Mesenchymal stem cell (in vitro differentiated cells and primary cell): ENCODE data around the gene VENTX.

Experiments used
- DNase-seq: peaks from one replicate; pipeline ENCODE4 v3.0.0-alpha.2; 2013
- H2AFZ ChIP-seq: one replicate; pipeline ENCODE4 v1.6.1; 2013; ENCODE audit warnings: low read depth, mild to moderate bottlenecking, control low read depth, inconsistent platforms, low read length, moderate library complexity
- H2AK5ac ChIP-seq: 2 replicates; pipeline ENCODE4 v1.6.1; 2013; ENCODE audit warnings: low read length, moderate library complexity, mild to moderate bottlenecking, inconsistent platforms; ENCODE audit not compliant: severe bottlenecking
- H2BK120ac ChIP-seq: one replicate; pipeline ENCODE4 v1.6.1; 2013; ENCODE audit warnings: low read depth, mild to moderate bottlenecking, inconsistent platforms, low read length, moderate library complexity
- H2BK12ac ChIP-seq, 2 experiments: one replicate each; pipeline ENCODE4 v1.6.1; 2013; ENCODE audit warnings: inconsistent platforms in 2 of 2, low read length in 2 of 2, mild to moderate bottlenecking in 2 of 2, moderate library complexity in 2 of 2, control low read depth in 1 of 2
- H2BK15ac ChIP-seq: one replicate; pipeline ENCODE4 v1.6.1; 2013; ENCODE audit warnings: mild to moderate bottlenecking, low read depth, inconsistent platforms; ENCODE audit not compliant: poor library complexity, severe bottlenecking
- H2BK5ac ChIP-seq: 2 replicates; pipeline ENCODE4 v1.6.1; 2013; ENCODE audit warnings: low read depth, mild to moderate bottlenecking, low read length, control low read depth, inconsistent platforms; ENCODE audit not compliant: poor library complexity, severe bottlenecking
- H3K14ac ChIP-seq, 2 experiments: one replicate each; pipeline ENCODE4 v1.6.1; 2013; ENCODE audit warnings: inconsistent platforms in 2 of 2, low read length in 2 of 2, control low read depth in 1 of 2, mild to moderate bottlenecking in 1 of 2, moderate library complexity in 1 of 2
- H3K18ac ChIP-seq, 2 experiments: one replicate each; pipeline ENCODE4 v1.6.1; 2013; ENCODE audit warnings: inconsistent platforms in 2 of 2, low read length in 2 of 2, control low read depth in 1 of 2, low read depth in 1 of 2, mild to moderate bottlenecking in 1 of 2
- H3K23ac ChIP-seq, 2 experiments: one replicate each; pipeline ENCODE4 v1.6.1; 2013; ENCODE audit warnings: inconsistent platforms in 2 of 2, low read length in 2 of 2, mild to moderate bottlenecking in 2 of 2, moderate library complexity in 2 of 2, control low read depth in 1 of 2
- H3K27ac ChIP-seq: 2 replicates; pipeline ENCODE4 v1.5.1; 2013; ENCODE audit warnings: mild to moderate bottlenecking, moderate library complexity, low read length, control low read depth, inconsistent platforms; ENCODE audit not compliant: poor library complexity, severe bottlenecking
- H3K27me3 ChIP-seq, 2 experiments: 2 replicates each; pipeline versions ENCODE4 v1.6.1 to v1.7.0; 2013; ENCODE audit warnings: low read length in 2 of 2, mild to moderate bottlenecking in 2 of 2, moderate library complexity in 2 of 2, control low read depth in 1 of 2, inconsistent platforms in 1 of 2; ENCODE audit not compliant: control insufficient read depth in 1 of 2, insufficient read depth in 1 of 2
- H3K36me3 ChIP-seq, 2 experiments: 2 replicates each; pipeline versions ENCODE4 v1.6.1 to v1.7.0; 2013; ENCODE audit warnings: low read length in 2 of 2, control low read depth in 1 of 2, inconsistent platforms in 1 of 2, low read depth in 1 of 2, mild to moderate bottlenecking in 1 of 2; ENCODE audit not compliant: insufficient read depth in 2 of 2, control insufficient read depth in 1 of 2
- H3K4ac ChIP-seq, 2 experiments: one replicate each; pipeline ENCODE4 v1.6.1; 2013; ENCODE audit warnings: inconsistent platforms in 2 of 2, low read length in 2 of 2, mild to moderate bottlenecking in 2 of 2, moderate library complexity in 2 of 2, control low read depth in 1 of 2, low read depth in 1 of 2
- H3K4me1 ChIP-seq: 2 replicates; pipeline ENCODE4 v1.6.1; 2013; ENCODE audit warnings: low read depth, low read length, control low read depth; ENCODE audit not compliant: control insufficient read depth, insufficient read depth
- H3K4me2 ChIP-seq: 2 replicates; pipeline ENCODE4 v1.6.1; 2013; ENCODE audit warnings: low read length, mild to moderate bottlenecking, inconsistent platforms; ENCODE audit not compliant: poor library complexity, severe bottlenecking
- H3K4me3 ChIP-seq, 2 experiments: 2 replicates each; pipeline versions ENCODE4 v1.5.1 to v1.7.0; 2013; ENCODE audit warnings: low read length in 2 of 2, mild to moderate bottlenecking in 2 of 2, control low read depth in 1 of 2, low read depth in 1 of 2; ENCODE audit not compliant: insufficient read depth in 1 of 2
- H3K79me1 ChIP-seq: replicated peaks from 2 replicates; pipeline ENCODE4 v1.6.1; 2013; ENCODE audit warnings: mild to moderate bottlenecking, control low read depth, low read length, inconsistent platforms; ENCODE audit not compliant: poor library complexity, severe bottlenecking
- H3K9ac ChIP-seq: 2 replicates; pipeline ENCODE4 v1.7.0; 2013; ENCODE audit warnings: mild to moderate bottlenecking, low read length, moderate library complexity
- H3K9me3 ChIP-seq: 2 replicates; pipeline ENCODE4 v1.7.0; 2013; ENCODE audit warnings: mild to moderate bottlenecking, low read length; ENCODE audit not compliant: control insufficient read depth
- H4K8ac ChIP-seq: one replicate; pipeline ENCODE4 v1.6.1; 2013; ENCODE audit warnings: inconsistent platforms, mild to moderate bottlenecking, low read length, moderate library complexity
- H4K91ac ChIP-seq: one replicate; pipeline ENCODE4 v1.6.1; 2013; ENCODE audit warnings: mild to moderate bottlenecking, low read length, inconsistent platforms
- WGBS: methylation state at CpG from one replicate; pipeline ENCODE4 v1.1.7; 2013; ENCODE audit warnings: mixed read lengths; 5-methylcytosine and 5-hydroxymethylcytosine counted together

Gene VENTX

GRCh38 chr10:133235932-133236331 lies 1.7 kb upstream of the VENTX start:
- Histone ChIP-seq H2BK12ac (no peak overlapping the region), H3K18ac (no peak overlapping the region), H3K9me3 (no peaks in the 10 kb centered on the region), H3K23ac (peak overlapping the region in 1 of 2 experiments; percentile 1), H3K9ac (no peak overlapping the region), H2BK15ac (no peak overlapping the region), H3K4me1 (peaks cover 27% of the 10 kb centered on the region), H3K27ac (no peak overlapping the region), H3K4me3 (no peak overlapping the region), H4K91ac (no peak overlapping the region), H3K4ac (no peak overlapping the region), H2AFZ (no peak overlapping the region), H3K4me2 (no peak overlapping the region), H3K36me3 (no peaks in the 10 kb centered on the region), H3K79me1 (no peaks in the 10 kb centered on the region), H3K27me3 (peaks cover 75 to 77% of the 10 kb centered on the region in 2 experiments), H2BK5ac (no peak overlapping the region), H2BK120ac (no peak overlapping the region), H3K14ac (no peak overlapping the region), H4K8ac (no peak overlapping the region), H2AK5ac (no peak overlapping the region)
- DNase-seq, result no peak
- WGBS, result 13% methylated on average over 17 of the region's 18 CpGs

GRCh38 chr10:133236401-133237240 lies 1.0 kb upstream of the VENTX start:
- no peaks in the 10 kb centered on the region for H3K36me3 ChIP-seq
- H3K27me3 ChIP-seq, result peaks cover 76 to 78% of the 10 kb centered on the region in 2 experiments
- H2AK5ac ChIP-seq, result no peak overlapping the region
- H3K9me3 ChIP-seq, result no peaks in the 10 kb centered on the region
- no peak for DNase-seq
- H4K8ac ChIP-seq, result no peak overlapping the region
- 2% methylated on average over 84 of the region's 103 CpGs for WGBS
- H2AFZ ChIP-seq, result no peak overlapping the region
- H2BK15ac ChIP-seq, result no peak overlapping the region
- H3K9ac ChIP-seq, result no peak overlapping the region
- H3K4me1 ChIP-seq, result peaks cover 27% of the 10 kb centered on the region
- peak overlapping the region in 1 of 2 experiments; percentile 71 for H3K14ac ChIP-seq
- H3K23ac ChIP-seq, result peak overlapping the region in 1 of 2 experiments; percentile 80
- no peak overlapping the region for H2BK120ac ChIP-seq
- peak overlapping the region in 1 of 2 experiments; percentile 17 for H3K4me3 ChIP-seq
- no peak overlapping the region for H3K18ac ChIP-seq
- no peak overlapping the region for H3K4ac ChIP-seq
- H4K91ac ChIP-seq, result no peak overlapping the region
- H3K79me1 ChIP-seq, result no peaks in the 10 kb centered on the region
- no peak overlapping the region for H2BK12ac ChIP-seq
- H3K4me2 ChIP-seq, result peak overlapping the region; percentile 56
- H2BK5ac ChIP-seq, result no peak overlapping the region
- H3K27ac ChIP-seq, result no peak overlapping the region

GRCh38 chr10:133237241-133237587 lies 441 bp upstream of the VENTX start:
- no peak overlapping the region for H2BK5ac ChIP-seq
- H3K79me1 ChIP-seq, result no peaks in the 10 kb centered on the region
- no peaks in the 10 kb centered on the region for H3K9me3 ChIP-seq
- H3K9ac ChIP-seq, result no peak overlapping the region
- 0% methylated on average over 21 of the region's 32 CpGs for WGBS
- H2BK15ac ChIP-seq, result no peak overlapping the region
- no peak overlapping the region for H4K8ac ChIP-seq
- no peak overlapping the region for H2AFZ ChIP-seq
- H3K4me1 ChIP-seq, result peaks cover 27% of the 10 kb centered on the region
- no peak overlapping the region for H2AK5ac ChIP-seq
- H3K4ac ChIP-seq, result no peak overlapping the region
- no peak overlapping the region for H3K27ac ChIP-seq
- no peak overlapping the region for H3K14ac ChIP-seq
- no peak for DNase-seq
- H3K18ac ChIP-seq, result no peak overlapping the region
- peaks cover 76 to 78% of the 10 kb centered on the region in 2 experiments for H3K27me3 ChIP-seq
- no peak overlapping the region for H3K4me3 ChIP-seq
- H2BK12ac ChIP-seq, result no peak overlapping the region
- H4K91ac ChIP-seq, result no peak overlapping the region
- H3K23ac ChIP-seq, result peak overlapping the region in 1 of 2 experiments; percentile 52
- H3K4me2 ChIP-seq, result no peak overlapping the region
- no peak overlapping the region for H2BK120ac ChIP-seq
- H3K36me3 ChIP-seq, result no peaks in the 10 kb centered on the region

GRCh38 chr10:133238466-133238804 lies 780 bp downstream of the VENTX start:
- WGBS, result 11% methylated on average over 14 of the region's 15 CpGs
- H2BK12ac ChIP-seq, result no peak overlapping the region
- H3K4me1 ChIP-seq, result peaks cover 28% of the 10 kb centered on the region
- H2AK5ac ChIP-seq, result no peak overlapping the region
- no peak overlapping the region for H4K91ac ChIP-seq
- no peak for DNase-seq
- H3K27me3 ChIP-seq, result peaks cover 67 to 75% of the 10 kb centered on the region in 2 experiments
- no peak overlapping the region for H3K14ac ChIP-seq
- no peak overlapping the region for H2BK120ac ChIP-seq
- H3K4me2 ChIP-seq, result no peak overlapping the region
- no peak overlapping the region for H4K8ac ChIP-seq
- H3K27ac ChIP-seq, result no peak overlapping the region
- no peak overlapping the region for H2BK5ac ChIP-seq
- no peaks in the 10 kb centered on the region for H3K79me1 ChIP-seq
- H3K4ac ChIP-seq, result no peak overlapping the region
- H3K18ac ChIP-seq, result no peak overlapping the region
- H2BK15ac ChIP-seq, result no peak overlapping the region
- no peaks in the 10 kb centered on the region for H3K36me3 ChIP-seq
- no peak overlapping the region for H3K9ac ChIP-seq
- H2AFZ ChIP-seq, result no peak overlapping the region
- no peak overlapping the region for H3K23ac ChIP-seq
- H3K4me3 ChIP-seq, result no peak overlapping the region
- H3K9me3 ChIP-seq, result no peaks in the 10 kb centered on the region
